NT2/D1 (cell line): ENCODE measurements around the gene CUL7.

Experiments used
- SUZ12 ChIP-seq: IDR thresholded peaks from 2 replicates; pipeline ENCODE4 v1.6.1; 2011; ENCODE audit not compliant: insufficient read length, insufficient read depth; ENCODE audit errors: extremely low read depth
- ZNF274 ChIP-seq: IDR thresholded peaks from 2 replicates; pipeline ENCODE4 v1.6.1; 2011; ENCODE audit warnings: mild to moderate bottlenecking, low read depth, low read length

DNA sequence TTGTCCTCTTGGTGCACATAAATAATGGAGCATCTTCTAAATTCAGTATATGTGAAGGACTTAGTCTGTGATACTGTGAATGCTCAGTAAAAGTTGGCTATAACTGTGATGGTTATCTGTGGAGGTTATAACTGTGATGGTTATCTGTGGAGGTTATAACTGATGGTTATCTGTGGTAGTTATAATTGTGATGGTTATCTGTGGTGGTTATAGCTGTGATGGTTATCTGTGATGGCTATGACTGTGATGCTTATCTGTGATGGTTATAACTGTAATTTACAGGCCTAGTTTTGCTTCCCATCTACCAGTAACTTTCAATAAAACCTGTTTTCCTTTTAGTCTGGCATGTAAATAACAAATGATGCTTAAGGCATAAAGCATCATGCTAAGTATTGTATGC lies 39.0 kb upstream of the CUL7 start:
- TF ChIP-seq ZNF274 (no peak), SUZ12 (no peak)
